Lower leg skin (tissue), 4 donors: ENCODE measurements around the gene PEAR1. TPM values are rescaled to one million over a fixed set of nuclear protein-coding genes. Genes with fewer than 3 reads are reported as not detected.

Experiments
- DNase-seq, 2 donors: peaks; one replicate each; pipeline ENCODE4 v3.0.0-alpha.2; 2019; ENCODE audit warnings: low spot score in 2 of 2
- H3K4me3 ChIP-seq: fragments of 200-600 bp; sonication (generic); 2 replicates; pipeline ENCODE4 v1.5.1; 2017; ENCODE audit warnings: mild to moderate bottlenecking, low read depth; ENCODE audit not compliant: poor library complexity, severe bottlenecking
- CTCF ChIP-seq, 3 donors: fragments of 450-650 bp; IDR thresholded peaks; one replicate each; pipeline ENCODE4 v1.5.1; 2016; ENCODE audit warnings: antibody characterized with exemption in 3 of 3, mild to moderate bottlenecking in 3 of 3, moderate library complexity in 2 of 3
- POLR2A ChIP-seq, 2 donors: fragments of 450-650 bp; IDR thresholded peaks; one replicate each; pipeline ENCODE4 v1.6.1; 2016 to 2017; ENCODE audit warnings: antibody characterized with exemption in 2 of 2, mild to moderate bottlenecking in 1 of 2, moderate library complexity in 1 of 2
- WGBS, 2 donors: methylation state at CpG; one replicate each; pipeline ENCODE4 v1.1.5; 2018; 5-methylcytosine and 5-hydroxymethylcytosine counted together
- intact Hi-C: fragments of 100-400 bp; cut with DNase I; formaldehyde crosslinking; loops from one replicate; pipeline ENCODE4 v1.15.0; 2023; ENCODE audit warnings: low total_unique reads
- total RNA-seq, 4 donors: library from RNA; depleted of rRNA; stranded (reverse); fragments of >200 nt; gene quantifications; one replicate each; pipeline ENCODE4 v1.1.0, GENCODE V29; 2016

Gene PEAR1
- total RNA-seq, 4 donors from 2014 or later: 2.1 to 10.2 (median 6.6) TPM

GRCh38 chr1:156913809-156914387, 20.4 kb downstream of the PEAR1 start:
- DNase-seq: no peak
- no peak overlapping the region for H3K4me3 ChIP-seq
- 81 to 90% methylated on average over 13 of the region's 13 CpGs for WGBS, 2 donors
- intact Hi-C loops: no loop called here
- TF ChIP-seq POLR2A (IDR thresholded peaks at IDR 0.05): no peak

GRCh38 chr1:156914440-156914856, 20.9 kb downstream of the PEAR1 start:
- WGBS, 2 donors: 83 to 85% methylated on average over 9 of the region's 9 CpGs
- H3K4me3 ChIP-seq: no peak overlapping the region
- no peak for TF ChIP-seq POLR2A (IDR thresholded peaks at IDR 0.05)
- TF ChIP-seq CTCF (IDR thresholded peaks at IDR 0.05): no peak
- intact Hi-C loops: no loop called here
- no peak for DNase-seq

- no peak for TF ChIP-seq CTCF (IDR thresholded peaks at IDR 0.05)
- no peak for TF ChIP-seq POLR2A (IDR thresholded peaks at IDR 0.05)
- intact Hi-C loops: no loop called here
- peak; percentile 23 to 93 for DNase-seq
- WGBS, 2 donors: 6 to 8% methylated on average over 65 to 67 of the region's 71 CpGs
- no peak within 1 kb of the TSS for H3K4me3 ChIP-seq
Measured at GRCh38 chr1:156920233-156921052, 26.9 kb downstream of the PEAR1 start, which contains the start of gene LRRC71. Gene LRRC71 (plus strand): TSS chr1:156920632. CDS start chr1:156920804, 172 bp downstream.

GRCh38 chr1:156921053-156921529, 27.6 kb downstream of the PEAR1 start:
- DNase-seq: no peak
- TF ChIP-seq CTCF (IDR thresholded peaks at IDR 0.05) (no peak), POLR2A (IDR thresholded peaks at IDR 0.05) (no peak)
- no peak overlapping the region for H3K4me3 ChIP-seq
- 65 to 67% methylated on average over 7 of the region's 7 CpGs for WGBS, 2 donors
- intact Hi-C loops: no loop called here

GRCh38 chr1:156922986-156923669, 29.6 kb downstream of the PEAR1 start:
- 18 to 27% methylated on average over 11 of the region's 11 CpGs for WGBS, 2 donors
- intact Hi-C loops: no loop called here
- no peak for DNase-seq
- no peak overlapping the region for H3K4me3 ChIP-seq
- TF ChIP-seq CTCF (IDR thresholded peaks at IDR 0.05): no peak
- no peak for TF ChIP-seq POLR2A (IDR thresholded peaks at IDR 0.05)
